COR-L47 (cell line): ENCODE measurements around the gene CTAG1A.
"Not testable (repeated sequence)": the region's sequence is repeated elsewhere in the genome, so short reads cannot be mapped to it uniquely, and the experiment has no call there.

Source experiments
- DNase-seq: peaks from one replicate; lab custom pipeline; 2025; lab: John Stamatoyannopoulos, UW

Gene CTAG1A

DNA sequence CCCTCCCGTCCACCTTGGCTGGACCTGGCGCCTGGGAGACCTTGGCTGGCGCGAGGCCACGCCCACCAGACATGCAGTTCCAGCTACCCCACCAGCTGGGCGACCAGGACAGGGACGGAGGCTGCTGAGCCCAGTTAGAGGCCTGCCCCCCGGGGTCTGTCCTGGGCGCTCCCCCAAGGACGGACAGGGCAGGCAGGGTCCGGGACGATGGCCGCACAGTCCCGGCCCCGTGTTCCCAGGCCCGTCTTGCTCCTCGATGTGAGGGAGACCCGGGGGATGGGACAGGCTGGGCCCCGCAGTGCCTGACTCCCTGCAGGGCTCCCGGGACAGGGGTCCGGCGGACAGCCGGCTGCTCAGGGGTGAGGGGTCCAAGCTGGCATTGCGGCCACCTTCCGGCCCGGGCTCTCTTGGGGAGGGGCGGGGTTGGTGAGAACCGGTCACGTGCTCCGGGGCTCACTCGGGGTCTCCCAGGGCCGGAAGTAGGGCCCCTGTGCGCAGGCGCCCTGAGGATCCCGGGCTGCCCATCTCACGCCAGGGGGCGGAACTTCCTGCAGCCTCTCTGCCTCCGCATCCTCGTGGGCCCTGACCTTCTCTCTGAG, at the start of gene CTAG1A:
CTAG1A (plus strand) TSS at position 549 of the 599 bp plus-strand sequence. CDS start 74 bp downstream, outside the sequence.
- not testable (repeated sequence) for DNase-seq

DNA sequence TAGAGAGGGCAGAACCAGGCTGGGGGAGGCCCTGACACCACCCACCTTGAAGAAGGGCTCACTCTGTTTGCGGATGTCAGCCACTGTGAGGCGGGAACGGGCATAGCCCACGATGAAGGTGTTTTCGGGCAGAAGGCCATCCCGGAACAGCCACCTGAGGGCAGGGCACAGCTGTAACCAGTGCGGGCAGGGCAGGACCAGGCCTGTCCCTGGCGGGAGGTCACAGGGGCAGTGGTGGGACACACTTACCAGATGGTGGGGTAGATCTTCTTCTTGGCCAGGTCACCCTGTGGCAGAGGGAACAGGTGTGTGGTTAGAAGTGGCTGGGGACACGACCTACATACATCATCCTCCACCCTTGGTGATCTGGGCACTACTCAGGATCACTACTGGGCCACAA, 49.0 kb upstream of the CTAG1A start:
- no peak for DNase-seq

DNA sequence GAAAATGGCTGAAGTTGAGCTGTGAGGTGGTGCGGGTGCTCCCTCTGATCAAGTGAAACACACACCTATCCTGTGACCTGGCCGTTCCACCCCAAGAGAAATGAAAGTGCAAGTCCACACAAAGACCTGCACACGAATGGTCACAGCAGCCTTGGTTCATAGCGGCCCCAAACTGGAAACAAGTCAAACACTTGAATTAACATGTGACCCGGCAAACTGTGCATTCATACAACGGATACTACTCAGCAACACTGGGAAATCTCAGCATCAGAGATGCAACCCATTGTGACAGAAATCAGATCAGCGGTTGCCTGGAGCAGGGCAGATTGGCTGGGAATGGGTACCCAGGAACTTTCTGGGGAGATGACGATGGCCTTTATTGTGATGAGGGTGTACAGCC, 45.9 kb upstream of the CTAG1A start:
- DNase-seq = no peak

DNA sequence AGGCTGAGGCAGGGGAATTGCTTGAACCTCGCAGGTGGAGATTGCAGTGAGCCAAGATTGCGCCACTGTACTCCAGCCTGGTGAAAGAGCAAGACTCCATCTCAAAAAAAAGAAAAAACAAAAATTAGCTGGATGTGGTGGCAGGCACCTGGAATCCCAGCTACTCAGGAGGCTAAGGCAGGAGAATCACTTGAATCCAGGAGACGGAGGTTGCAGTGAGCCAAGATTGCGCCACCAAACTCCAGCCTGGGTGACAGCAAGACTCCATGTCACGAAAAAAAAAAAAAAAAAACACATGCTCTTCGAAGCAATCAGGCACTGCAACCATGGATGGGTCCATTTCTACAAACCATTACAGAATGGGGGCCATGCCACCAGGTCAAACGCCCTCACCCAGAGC, 44.6 kb upstream of the CTAG1A start:
- not testable (repeated sequence) for DNase-seq

DNA sequence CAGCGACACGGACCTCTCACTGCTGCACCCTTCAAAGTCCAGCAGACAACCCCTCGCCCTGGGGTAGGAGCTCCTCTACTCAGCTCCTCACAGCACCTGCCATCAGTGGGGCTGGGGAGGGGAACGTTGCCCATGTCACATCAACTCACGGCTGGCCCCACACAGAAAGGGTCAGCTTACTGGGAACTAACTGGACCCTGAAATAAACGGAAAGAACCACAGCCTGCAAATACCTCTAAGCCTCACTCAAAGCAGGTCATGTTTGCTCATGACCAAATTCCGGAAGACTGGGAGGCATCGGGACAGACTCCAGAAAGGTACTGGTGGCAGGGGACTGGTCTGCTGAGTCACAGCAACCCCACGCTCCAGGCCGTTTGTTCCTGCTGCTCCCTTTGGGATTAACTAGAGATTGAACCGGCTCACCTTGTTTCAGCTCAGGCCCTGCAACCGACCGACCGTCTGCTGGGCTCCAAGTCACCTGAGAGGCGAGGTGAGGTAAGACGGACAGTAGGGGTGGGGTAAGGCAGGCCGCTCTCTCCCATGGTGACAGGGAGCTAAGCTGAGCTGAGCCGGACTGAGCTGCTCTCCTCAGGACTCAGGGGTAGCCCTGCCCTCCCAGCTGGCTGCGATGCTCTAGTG, 43.9 kb upstream of the CTAG1A start:
- DNase-seq = no peak

DNA sequence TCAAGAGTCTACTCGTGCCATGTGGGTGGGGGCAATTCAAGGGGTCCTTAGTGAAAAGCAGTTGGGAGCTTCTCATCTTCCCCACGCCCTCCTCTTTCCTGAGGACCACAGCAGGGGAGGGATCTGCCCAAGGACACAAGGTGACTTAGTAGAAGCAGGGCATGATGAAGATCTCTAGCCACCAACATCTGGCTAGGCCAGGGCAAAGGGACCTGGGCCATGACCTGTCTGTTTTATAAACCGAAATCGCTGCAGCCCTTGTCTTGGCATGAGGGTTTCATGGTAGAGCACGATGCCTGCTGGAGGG, 43.4 kb upstream of the CTAG1A start:
- no peak for DNase-seq

DNA sequence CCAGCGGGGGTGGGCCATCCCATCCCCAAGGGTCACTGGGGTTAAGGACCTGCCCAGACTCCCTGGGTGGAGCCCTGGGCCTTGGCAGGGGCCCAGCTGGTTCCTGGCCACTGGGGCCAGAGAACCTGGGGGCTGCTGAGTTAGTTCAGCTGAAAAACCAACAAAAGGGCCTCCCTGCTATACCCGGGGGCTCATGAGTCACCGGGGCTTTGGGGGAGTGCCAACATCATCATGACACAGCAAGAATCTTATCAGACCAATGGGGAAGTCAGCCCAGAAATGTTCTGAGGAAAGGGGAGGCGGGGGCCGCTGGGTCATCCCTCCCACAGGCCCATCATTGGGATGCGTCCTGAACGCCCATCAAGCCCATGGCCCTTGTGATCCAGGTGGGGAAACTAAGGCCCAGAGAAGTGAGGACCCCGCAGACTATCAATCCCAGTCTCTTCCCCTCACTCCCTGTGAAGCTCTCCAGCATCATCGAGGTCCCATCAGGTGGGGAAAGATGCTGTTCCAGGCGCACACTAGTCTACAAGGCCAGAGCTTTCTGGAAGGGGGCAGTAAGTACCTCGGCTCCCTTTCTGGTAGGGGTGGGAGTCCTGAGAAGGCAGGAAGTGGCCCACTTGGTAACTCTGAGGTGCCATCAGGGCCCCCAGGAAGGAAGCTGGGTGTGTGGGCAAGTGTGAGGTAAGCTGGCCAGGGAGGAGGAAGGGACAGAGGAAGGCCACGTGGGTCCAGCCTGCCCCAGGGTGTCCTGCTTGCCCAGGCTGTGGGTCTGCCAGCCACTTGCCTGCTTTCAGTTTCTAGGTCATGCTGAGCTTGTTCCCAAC, 42.8 kb upstream of the CTAG1A start:
- DNase-seq = no peak

DNA sequence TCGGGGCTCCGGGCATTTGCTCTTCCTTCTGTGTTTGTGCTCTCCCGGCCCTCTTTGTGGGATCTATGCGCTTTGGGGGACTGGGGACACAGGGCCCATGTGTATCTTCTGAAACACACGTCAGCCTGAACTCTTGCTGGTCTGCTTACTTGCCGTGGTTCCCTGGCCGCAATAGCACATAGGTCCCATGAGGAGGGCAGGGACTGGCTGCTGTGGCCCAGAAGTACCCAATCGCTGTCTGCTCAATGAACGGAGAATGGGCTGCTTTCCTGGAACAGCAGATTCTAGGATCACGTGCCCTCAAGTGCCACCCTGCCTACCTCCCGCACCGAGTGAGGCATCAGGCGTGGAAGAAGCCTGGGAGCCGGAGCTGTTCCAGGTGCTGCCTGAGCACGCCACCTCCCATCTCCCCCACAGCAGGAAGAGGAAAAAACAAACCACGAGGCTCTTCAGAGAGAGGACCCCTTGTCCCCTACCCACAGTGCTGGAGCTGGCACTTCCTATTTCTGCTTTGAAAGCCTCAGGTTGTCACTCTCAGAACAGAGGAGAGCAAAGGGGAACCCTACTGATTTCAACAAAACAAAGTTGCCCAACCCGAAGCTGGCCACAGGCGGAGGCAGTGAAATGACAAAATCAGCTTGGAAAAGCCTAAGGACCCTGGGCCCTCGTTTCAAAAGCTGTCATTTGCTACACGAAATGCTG, 42.1 kb upstream of the CTAG1A start:
- DNase-seq = no peak

DNA sequence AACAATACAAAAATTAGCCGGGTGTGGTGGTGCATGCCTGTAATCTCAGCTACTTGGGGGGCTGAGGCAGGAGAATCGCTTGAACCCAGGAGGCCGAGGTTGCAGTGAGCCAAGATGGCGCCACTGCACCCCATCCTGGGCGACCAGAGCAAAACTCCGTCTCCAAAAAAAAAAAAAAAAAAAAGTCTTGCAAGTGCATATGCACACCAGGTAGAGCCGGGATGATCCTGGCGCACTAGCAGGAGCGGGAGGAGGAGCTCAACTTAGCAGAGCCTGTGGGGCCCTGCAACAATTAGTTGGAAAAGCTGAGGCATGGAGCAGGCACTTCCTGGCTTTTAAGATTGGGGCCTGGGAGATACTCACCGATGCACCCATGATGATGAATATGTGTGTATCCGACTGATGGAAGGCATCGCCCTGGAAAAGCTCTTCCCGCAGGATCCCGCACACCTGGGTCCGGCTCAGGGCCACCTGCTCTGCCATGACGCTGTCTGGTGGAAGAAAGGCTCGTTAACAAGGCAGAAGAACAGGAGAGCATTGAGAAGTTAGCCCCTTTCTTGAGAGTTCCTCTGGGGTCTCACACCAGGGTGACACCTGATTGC, 39.2 kb upstream of the CTAG1A start:
- DNase-seq = no peak

DNA sequence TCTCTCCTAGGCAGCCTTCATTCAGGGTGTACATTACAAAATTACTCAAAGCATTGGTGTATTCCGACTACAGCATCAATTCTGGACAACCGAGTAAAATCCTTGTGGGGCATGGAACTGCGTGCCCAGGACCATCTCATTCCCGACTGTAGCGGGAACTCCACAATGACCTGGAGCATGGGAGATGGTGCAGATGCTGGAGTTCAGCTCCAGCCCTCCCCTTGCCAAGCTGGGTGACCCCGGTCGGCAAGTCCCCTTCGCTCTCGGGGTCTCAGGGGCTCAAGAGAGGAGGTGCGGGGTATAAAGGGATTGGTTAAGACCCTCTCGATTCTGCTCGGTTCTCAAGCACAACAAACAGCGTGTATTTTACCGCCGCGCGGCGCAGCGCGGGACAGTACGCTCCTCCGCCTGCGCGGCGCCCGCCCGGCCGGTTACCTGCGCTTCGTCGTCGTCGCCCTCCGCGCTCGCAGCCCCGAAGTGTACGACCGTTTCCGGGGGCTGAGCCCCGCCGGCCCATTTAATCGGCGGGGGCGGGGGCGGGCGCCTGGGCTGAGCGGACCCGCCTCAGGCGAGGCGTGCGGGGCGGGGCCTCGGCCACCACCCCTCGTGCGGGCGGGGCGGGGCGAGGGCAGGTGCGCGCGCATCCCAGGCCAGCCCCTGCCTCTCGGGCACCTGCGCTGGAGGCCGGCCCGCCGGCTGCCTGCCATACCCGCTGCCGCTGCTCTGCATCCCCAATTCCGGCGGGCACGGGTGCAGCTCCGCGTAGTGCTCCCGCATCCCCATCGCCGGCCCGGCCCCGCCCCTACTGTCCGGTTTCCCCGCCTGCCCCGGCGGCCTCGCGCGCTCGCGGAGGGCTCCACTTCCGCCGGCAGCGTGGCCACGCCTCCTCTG, 38.3 kb upstream of the CTAG1A start, which contains the start of gene G6PD:
G6PD (minus strand) TSS at position 493 of the 891 bp plus-strand sequence. CDS start 691 bp downstream, outside the sequence.
- DNase-seq = peak; percentile 62

DNA sequence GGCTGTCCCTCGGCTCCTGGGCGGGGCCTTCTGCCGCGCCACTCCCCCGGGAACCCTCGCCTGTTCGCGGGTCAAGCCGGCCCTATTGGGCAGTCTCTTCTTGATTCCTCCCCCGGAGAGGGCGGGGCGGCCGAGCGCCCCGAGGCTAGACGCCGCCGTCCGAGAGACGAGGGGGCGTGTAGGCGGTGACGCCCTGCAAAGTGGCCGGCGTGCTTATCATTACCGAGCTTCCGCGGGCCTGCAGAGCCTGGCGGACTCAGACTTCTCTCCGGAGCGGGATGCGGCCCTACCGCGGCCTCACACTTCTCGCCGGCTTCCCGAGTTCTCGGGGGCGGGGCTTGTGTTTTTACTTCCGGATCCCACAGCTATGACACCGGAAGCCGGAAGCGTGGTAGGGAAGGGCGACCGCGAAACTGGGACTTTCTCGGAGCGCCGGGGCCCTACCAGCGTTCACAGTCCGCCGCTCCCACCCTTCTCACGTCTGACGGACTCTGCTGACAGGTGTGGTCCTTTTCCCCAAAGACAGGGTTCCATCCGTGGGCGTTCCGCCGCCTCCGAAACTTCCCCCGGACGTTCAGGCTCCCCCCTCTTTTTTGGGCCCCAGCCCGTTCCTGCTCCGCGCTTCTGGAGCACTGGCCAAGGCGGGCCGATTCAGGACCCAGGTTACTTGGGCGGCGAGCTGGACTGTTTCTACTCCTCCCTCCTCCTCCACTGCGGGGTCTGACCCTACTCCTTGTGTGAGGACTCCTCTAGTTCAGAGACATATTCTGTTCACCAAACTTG, 37.5 kb upstream of the CTAG1A start, which contains the start of gene IKBKG:
IKBKG (plus strand) TSS at position 376 of the 783 bp plus-strand sequence. CDS start 4,383 bp downstream, outside the sequence.
- DNase-seq = peak; percentile 74

DNA sequence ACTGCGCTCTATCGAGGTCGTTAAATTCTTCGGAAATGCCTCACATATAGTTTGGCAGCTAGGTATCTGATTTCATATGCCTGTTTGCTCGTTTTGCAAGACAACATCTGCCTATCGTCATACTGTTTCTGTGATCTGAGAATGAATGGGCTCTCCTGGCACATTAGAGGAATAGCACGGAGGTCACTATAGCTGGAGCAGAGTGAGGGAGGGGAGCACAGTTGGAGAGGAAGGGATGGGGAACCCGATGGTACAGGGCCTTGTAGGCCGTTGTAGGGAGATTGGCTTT, 37.0 kb upstream of the CTAG1A start:
- DNase-seq = no peak

DNA sequence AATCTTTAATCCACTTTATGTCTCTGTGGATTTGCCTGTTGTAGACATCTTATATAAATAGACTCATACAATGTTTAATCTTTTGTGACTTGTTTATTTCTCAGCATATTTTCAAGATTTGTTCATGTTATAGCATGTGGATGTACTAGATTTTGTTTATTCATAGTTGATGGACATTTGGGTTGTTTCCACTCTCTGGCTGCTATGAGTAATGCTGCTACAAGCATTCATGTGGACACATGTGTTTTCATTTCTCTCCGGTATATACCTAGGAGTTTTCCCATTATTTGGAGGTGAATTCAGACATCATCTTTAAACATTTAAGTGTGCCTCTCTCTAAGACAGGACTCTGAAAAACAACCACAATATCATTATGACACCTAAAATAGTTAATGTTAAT, 35.2 kb upstream of the CTAG1A start:
- no peak for DNase-seq

DNA sequence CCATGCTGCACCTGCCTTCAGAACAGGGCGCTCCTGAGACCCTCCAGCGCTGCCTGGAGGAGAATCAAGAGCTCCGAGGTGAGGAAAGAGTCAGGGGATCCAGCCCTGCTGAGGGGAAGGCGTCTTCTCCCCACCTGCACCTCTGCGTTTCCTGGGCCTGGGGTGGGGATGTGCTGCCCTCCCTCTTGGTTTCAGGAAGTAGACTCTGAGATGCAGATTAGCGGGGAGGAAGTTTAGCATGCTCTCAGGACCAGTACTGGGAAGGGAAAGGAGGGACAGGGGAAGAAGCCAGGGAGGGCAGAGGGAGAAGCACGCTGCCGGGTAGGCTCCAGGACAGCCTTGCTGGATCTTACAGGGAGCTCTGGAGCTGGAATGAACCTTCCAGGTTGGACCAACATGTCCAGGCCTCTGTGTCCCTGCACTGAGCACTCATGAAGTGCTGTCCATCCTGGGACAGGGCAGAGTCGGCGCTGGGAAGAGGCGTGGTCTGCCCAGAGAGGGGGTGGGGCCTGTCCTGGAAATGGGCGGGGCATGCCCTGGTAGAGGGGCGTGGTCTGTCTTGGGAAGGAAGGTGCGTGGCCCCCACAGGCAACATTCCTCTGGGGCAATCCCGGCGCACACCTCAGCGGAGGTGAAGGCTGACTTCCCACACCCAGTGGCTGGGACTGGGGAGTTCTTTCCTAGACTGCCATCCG, 32.7 kb upstream of the CTAG1A start:
- DNase-seq = not testable (repeated sequence)

DNA sequence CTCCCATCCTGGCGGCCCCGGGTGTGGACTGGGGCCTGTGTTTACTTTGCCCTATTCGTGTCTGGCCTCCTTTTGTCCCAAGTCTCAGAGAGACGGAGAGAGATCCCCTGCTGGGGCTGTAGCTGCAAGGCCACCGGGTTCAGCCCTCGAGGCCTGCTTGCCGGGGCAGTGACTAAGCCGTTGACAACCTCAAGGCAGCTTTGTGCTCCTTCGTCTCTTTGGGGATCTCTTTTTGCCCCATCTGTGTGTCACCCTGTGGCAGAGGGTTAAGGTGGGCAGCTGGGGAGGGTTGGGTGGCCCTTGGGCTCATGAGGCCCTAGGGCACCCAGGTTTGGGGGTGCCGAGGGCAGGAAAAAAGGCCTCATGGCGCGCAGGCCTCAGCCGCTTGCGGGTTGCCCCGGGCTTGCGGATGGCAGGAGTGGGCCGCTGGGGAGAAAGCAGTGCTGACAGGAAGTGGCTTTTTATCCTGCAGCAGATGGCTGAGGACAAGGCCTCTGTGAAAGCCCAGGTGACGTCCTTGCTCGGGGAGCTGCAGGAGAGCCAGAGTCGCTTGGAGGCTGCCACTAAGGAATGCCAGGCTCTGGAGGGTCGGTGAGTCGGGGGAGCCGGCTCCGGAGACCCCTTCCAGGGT, 26.8 kb upstream of the CTAG1A start:
- DNase-seq = not testable (repeated sequence)

DNA sequence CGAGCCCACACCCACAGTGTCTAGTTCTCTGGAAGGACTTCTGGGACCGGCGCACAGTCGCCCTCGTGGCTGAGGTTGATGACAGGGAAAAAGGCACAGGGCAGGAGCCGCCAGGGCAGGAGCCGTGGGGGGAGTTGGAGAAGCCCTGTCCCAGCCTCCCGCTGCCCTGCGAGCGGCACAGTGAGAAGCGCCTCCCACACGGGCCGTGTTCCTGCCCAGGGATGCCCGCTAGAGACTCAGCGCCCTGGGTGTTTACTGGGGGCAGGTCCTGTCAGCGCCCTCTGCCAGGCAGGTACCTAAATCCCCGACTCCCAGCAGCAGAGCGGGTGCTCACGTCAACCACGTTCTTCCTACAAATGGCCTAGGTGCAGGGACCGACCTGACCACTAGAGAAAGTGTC, 26.0 kb upstream of the CTAG1A start:
- DNase-seq = not testable (repeated sequence)

DNA sequence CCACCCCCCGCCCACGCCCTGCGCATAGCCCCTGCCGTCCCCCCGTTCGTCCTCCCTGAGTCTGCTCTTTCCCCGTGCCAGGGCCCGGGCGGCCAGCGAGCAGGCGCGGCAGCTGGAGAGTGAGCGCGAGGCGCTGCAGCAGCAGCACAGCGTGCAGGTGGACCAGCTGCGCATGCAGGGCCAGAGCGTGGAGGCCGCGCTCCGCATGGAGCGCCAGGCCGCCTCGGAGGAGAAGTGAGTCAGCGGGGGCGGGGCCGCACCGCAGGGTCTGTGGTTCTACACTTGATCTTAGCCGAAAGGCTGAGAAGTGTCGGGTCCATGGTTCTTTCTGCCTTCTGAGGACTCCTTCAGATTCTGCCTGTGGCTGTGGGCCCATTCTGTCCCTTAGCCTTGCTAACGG, 24.6 kb upstream of the CTAG1A start:
- not testable (repeated sequence) for DNase-seq

DNA sequence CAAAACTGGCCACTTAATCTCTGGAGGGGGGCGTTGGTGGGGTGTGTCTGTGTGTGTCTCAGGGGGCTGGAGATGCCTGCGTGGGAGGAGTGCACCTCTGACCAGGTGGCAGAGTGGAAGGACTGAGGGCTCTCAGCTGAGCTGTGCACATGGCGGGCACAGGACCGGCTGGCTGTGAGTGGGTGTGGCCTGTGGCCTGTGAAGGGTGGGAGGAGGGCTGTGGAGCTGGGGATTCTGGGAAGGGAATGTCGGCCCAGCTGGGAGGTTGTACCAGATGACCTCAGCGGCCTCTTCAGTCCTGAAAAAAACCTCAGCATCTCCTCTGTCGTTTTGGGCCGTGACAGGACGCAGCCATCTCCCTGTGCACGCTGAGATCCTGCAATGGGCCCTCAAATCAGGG, 22.6 kb upstream of the CTAG1A start:
- not testable (repeated sequence) for DNase-seq

DNA sequence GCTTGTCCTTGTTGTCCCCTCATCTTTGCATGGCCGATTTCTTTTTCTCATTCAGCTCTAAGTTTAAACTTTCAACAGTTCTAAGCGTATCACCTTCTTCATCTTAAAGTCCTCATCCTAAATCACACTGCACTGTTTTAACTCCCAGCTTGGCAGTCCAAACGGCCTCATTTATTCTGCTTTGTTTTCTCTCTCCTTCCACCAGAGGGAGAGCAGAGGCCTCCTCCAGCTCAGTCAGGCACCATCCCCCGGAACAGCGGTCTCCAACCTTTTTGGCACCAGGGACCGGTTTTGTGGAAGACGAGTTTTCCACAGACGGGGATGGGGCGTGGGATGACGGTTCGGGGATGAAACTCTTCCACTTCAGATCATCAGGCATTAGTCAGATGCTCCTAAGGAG, 14.6 kb upstream of the CTAG1A start:
- DNase-seq = not testable (repeated sequence)
